Fibroblast of skin of back (primary cell): ENCODE data around the gene TOM1L2.
"Not testable (repeated sequence)": the region's sequence is repeated elsewhere in the genome, so short reads cannot be mapped to it uniquely, and the experiment has no call there.

Experiments used
- DNase-seq: peaks from one replicate; pipeline ENCODE4 v3.0.0-alpha.2; 2013

TOM1L2 gene

DNA sequence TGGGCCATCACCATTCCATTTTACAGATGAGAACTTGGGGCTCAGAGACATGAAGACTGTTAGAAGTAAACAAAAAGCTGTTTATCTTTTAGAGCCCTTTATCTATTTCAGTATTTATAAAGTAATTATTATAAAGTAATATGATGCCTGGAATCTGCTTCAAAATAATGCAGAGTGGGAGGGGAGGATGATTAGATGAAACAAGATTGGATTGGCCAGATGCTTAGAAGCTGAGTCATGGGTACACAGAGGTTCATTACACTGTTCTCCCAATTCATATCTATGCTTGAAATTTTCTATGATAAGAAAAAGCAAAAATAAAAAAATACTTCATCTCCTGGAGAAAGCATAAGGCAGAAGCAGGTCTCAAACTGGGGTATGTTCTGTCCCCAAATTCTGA lies 29.4 kb downstream of the TOM1L2 start:
- DNase-seq = peak; percentile 71

DNA sequence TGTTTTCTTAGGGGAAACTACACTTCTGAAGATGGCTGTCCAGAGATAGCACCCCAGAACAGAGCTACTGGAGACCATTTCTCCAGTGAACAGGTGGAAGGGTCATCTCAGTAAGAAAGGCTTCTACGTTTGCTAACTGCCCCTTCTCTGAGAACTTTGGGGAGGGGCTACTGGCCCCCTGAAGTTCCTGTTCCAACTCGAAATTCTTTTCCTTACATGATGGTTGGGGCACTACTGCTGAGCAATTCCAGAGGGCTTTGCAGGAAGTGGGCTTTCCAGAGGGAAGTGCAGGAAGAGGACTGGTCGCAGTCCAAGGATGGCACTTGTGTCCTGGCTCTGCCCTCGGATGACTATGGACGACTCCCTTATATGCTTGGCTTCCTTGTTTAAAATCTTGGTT lies 31.2 kb downstream of the TOM1L2 start:
- no peak for DNase-seq

GRCh38 chr17:17940441-17940911 lies 31.7 kb downstream of the TOM1L2 start:
- DNase-seq = peak; percentile 68

DNA sequence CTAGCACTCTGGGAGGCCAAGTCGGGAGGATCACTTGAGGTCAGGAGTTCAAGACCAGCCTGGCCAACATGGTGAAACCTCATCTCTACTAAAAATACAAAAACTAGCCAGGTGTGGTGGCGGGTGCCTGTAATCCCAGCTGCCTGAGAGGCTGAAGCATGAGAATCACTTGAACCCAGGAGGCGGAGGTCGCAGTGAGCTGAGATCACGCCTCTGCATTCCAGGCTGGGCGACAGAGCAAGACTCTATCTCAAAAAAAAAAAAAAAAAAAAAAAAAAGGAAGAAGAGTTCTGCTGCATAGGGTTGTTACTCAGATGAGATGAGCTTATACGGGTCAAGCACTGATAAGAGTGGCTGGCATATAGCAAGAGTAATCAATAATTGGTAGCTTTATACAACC lies 32.3 kb downstream of the TOM1L2 start:
- not testable (repeated sequence) for DNase-seq

GRCh38 chr17:17938388-17939107 lies 33.7 kb downstream of the TOM1L2 start:
- no peak for DNase-seq

- DNase-seq = no peak
These were observed 34.2 kb downstream of the TOM1L2 start for GRCh38 chr17:17937958-17938357.

- DNase-seq = no peak
These were observed 34.9 kb downstream of the TOM1L2 start for GRCh38 chr17:17937201-17937853.

DNA sequence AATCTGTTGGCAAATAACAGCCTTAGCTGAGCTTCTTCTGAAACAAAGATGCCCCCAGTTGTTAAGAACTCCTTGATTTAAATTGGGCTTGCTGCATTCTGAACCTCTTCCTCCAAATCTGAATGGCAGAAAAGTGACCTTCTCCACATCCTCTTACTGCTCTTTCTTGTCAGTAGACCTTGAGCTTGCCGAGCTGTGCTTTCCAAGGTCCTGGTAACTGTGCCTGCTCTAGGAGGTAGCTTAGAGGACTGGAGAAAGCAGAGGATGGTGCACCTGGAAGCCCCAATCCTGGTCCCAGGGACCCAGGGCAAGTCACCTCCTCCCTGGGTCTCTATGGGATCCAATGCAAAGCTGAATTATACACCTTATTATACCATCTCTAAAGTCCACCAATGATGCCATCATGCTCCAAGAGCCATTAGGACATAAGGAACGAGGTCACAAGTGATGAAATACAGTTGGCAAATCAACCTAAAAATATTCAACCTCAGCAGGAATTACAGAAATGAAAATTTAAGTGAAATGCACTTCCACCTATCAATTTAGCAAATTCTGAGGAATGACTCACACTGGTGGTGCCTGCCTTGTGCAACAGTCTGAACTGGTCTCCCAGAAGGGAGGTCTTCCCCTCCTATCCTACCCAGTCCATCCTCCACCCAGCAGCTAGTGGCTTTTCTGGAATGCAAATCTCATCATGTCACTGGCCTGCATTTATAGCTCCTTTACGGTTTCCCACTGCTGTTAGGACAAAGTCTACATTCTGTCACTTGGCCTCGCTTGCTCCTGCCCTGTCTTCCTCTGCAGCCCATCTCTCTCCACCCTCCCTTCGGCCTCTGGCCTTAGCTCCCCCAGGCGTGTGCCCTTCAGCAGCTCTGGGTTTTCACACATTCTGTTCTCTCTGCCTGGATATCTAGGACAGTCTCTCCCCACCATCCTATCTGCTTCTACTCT lies 36.6 kb downstream of the TOM1L2 start:
- peak; percentile 96 for DNase-seq

GRCh38 chr17:17934806-17935205 lies 37.4 kb downstream of the TOM1L2 start:
- DNase-seq = no peak

GRCh38 chr17:17934214-17934613 lies 38.0 kb downstream of the TOM1L2 start:
- no peak for DNase-seq

GRCh38 chr17:17933775-17934174 lies 38.4 kb downstream of the TOM1L2 start:
- peak; percentile 84 for DNase-seq

- DNase-seq = no peak
These were observed 41.0 kb downstream of the TOM1L2 start for GRCh38 chr17:17931159-17931558.

DNA sequence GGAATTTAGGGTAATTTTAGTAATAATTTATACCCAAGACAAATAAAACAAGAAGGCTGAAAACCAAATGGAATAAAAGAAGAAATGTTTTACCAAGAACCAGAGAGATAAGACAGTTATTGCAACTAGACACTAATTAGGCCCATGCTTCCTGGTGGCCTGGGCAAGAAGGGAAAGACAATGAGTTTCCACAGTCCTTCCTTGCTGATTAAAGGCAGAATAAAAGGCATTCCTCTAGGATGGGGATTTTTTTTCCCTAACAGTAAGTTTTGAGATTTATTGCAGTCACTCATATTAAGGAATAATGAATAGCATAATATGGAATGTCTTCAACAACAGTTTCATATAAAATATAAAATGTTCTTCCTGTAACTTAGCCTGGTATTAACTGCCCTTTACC lies 41.5 kb downstream of the TOM1L2 start:
- DNase-seq = no peak

- DNase-seq = peak; percentile 41
These were observed 42.4 kb downstream of the TOM1L2 start for GRCh38 chr17:17929655-17930380.

GRCh38 chr17:17928398-17929287 lies 43.6 kb downstream of the TOM1L2 start:
- DNase-seq = no peak

GRCh38 chr17:17926840-17927449 lies 45.3 kb downstream of the TOM1L2 start:
- peak; percentile 43 for DNase-seq

GRCh38 chr17:17926036-17926435 lies 46.2 kb downstream of the TOM1L2 start:
- DNase-seq = no peak

DNA sequence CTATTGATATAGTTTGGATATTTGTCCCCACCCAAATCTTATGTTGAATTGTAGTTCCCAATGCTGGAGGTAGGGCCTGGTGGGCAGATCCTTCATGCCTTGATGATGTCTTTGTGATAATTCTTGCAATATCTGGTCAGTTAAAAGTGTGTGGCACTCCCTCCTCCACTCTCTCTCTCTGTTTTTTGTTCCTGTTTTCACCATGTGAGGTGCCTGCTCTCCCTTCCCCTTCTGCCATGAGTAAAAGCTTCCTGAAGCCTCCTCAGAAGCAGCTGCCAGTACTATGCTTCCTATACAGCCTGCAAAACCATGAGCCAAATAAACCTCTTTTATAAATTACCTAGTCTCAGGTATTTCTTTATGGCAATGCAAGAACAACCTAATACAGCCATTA lies 47.3 kb downstream of the TOM1L2 start:
- no peak for DNase-seq

GRCh38 chr17:17924131-17924856 lies 47.9 kb downstream of the TOM1L2 start:
- DNase-seq = peak; percentile 76

DNA sequence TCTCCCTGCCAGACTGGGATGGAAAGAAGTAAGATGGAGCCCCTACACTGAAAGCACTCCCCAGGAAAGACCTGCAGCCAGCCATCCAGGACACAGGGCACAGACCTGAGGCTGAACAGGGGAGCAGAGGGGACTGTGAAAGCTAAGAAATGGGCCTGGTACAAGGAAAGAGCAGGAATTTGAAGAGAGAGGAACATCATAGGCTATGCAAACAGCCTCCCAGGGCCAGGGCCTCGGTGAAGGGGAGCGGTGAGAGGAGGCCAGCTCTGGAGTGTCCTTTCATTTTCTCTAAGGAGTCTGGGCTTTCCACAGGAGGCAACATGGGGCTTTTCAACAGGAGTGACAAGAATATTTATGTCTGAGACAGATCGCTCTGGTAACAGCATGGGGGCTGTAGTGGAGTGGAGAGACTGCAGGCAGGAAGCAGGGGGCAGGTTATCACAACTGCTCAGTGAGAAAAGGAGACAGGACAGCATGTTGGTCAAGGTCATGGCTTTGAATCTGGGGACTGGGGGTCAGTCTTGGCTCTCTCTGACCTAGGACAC lies 50.1 kb downstream of the TOM1L2 start:
- DNase-seq = peak; percentile 34
